Neural cell (in vitro differentiated cells): ENCODE measurements around the gene RIPOR1. TPM values are rescaled to one million over a fixed set of nuclear protein-coding genes. Genes with fewer than 3 reads are reported as not detected.
A peak's percentile ranks its signal among the peaks of the same experiment; 100 is the strongest.

Experiments
- H2AFZ ChIP-seq: fragments of 200-600, 300-800 bp; sonication (generic), shearing (Covaris generic); 2 replicates; pipeline ENCODE4 v1.6.0; 2014; ENCODE audit warnings: low read depth, mild to moderate bottlenecking, antibody characterized with exemption, low read length, moderate library complexity
- H3F3A ChIP-seq: fragments of 200-600 bp; shearing (Covaris generic); 2 replicates; pipeline ENCODE4 v1.6.1; 2016; ENCODE audit warnings: mild to moderate bottlenecking, moderate library complexity, mixed read lengths, antibody characterized with exemption, low read length; ENCODE audit not compliant: insufficient read depth, poor library complexity, severe bottlenecking
- H3K27ac ChIP-seq: fragments of 200-600, 300-800 bp; sonication (generic), shearing (Covaris generic); 2 replicates; pipeline ENCODE4 v1.5.1; 2014; ENCODE audit warnings: mild to moderate bottlenecking, low read length, moderate library complexity
- H3K27me3 ChIP-seq: fragments of 300-800, 200-600 bp; sonication (generic), shearing (Covaris generic); 2 replicates; pipeline ENCODE4 v1.6.0; 2014; ENCODE audit warnings: mild to moderate bottlenecking, low read depth, low read length, moderate library complexity; ENCODE audit not compliant: insufficient read depth
- H3K36me3 ChIP-seq: fragments of 300-800, 200-600 bp; sonication (generic), shearing (Covaris generic); 2 replicates; pipeline ENCODE4 v1.5.1; 2014; ENCODE audit warnings: mild to moderate bottlenecking, antibody characterized with exemption, low read length, moderate library complexity; ENCODE audit not compliant: insufficient read depth
- H3K4me2 ChIP-seq: fragments of 300-800, 200-600 bp; sonication (generic), shearing (Covaris generic); 2 replicates; pipeline ENCODE4 v1.6.0; 2014; ENCODE audit warnings: mild to moderate bottlenecking, low read length
- H3K4me3 ChIP-seq: fragments of 300-800, 200-600 bp; sonication (generic), shearing (Covaris generic); 2 replicates; pipeline ENCODE4 v1.5.1; 2014; ENCODE audit warnings: mild to moderate bottlenecking, low read length, moderate library complexity
- H3K79me2 ChIP-seq: fragments of 200-600 bp; shearing (Covaris generic); replicated peaks from 2 replicates; pipeline ENCODE4 v1.6.0; 2014; ENCODE audit warnings: mild to moderate bottlenecking, low read length, moderate library complexity; ENCODE audit not compliant: insufficient read depth
- H3K9ac ChIP-seq: fragments of 300-800, 200-600 bp; sonication (generic), shearing (Covaris generic); 2 replicates; pipeline ENCODE4 v1.6.1; 2016; ENCODE audit warnings: mild to moderate bottlenecking, low read length, mixed read lengths
- H3K9me2 ChIP-seq: fragments of 200-600 bp; shearing (Covaris generic); 2 replicates; pipeline ENCODE4 v1.6.1; 2016; ENCODE audit warnings: mild to moderate bottlenecking, low read length, mixed read lengths; ENCODE audit not compliant: insufficient read depth
- H3K9me3 ChIP-seq: fragments of 200-600, 300-800 bp; sonication (generic), shearing (Covaris generic); 2 replicates; pipeline ENCODE4 v1.6.1; 2016; ENCODE audit warnings: mild to moderate bottlenecking, mixed run types, low read length, moderate library complexity, mixed read lengths
- H4K20me1 ChIP-seq: fragments of 200-600 bp; shearing (Covaris generic); 2 replicates; pipeline ENCODE4 v1.6.1; 2016; ENCODE audit warnings: mild to moderate bottlenecking, mixed run types; ENCODE audit not compliant: insufficient read depth
- EP300 ChIP-seq: fragments of 450-650 bp; conservative IDR thresholded peaks from 2 replicates; pipeline ENCODE4 v1.6.1; 2014; ENCODE audit warnings: antibody characterized with exemption, mild to moderate bottlenecking, moderate library complexity; ENCODE audit not compliant: poor library complexity, severe bottlenecking
- EZH2 ChIP-seq: fragments of 200-600, 300-800 bp; shearing (Covaris generic), sonication (generic); IDR thresholded peaks from 2 replicates; pipeline ENCODE4 v1.6.1; 2014; ENCODE audit warnings: antibody characterized with exemption, low read length, borderline replicate concordance, mild to moderate bottlenecking; ENCODE audit not compliant: insufficient read depth, poor library complexity, severe bottlenecking
- MXI1 ChIP-seq: fragments of 450-650 bp; conservative IDR thresholded peaks from 2 replicates; pipeline ENCODE4 v1.6.1; 2014; ENCODE audit warnings: antibody characterized with exemption, mild to moderate bottlenecking; ENCODE audit not compliant: poor library complexity, severe bottlenecking
- POLR2AphosphoS5 ChIP-seq: IDR thresholded peaks from 2 replicates; pipeline ENCODE4 v1.6.1; 2012
- RAD21 ChIP-seq: fragments of 450-650 bp; conservative IDR thresholded peaks from 2 replicates; pipeline ENCODE4 v1.6.1; 2014; ENCODE audit warnings: antibody characterized with exemption, mild to moderate bottlenecking, moderate library complexity
- SMC3 ChIP-seq: fragments of 450-650 bp; conservative IDR thresholded peaks from 2 replicates; pipeline ENCODE4 v1.6.1; 2014; ENCODE audit warnings: antibody characterized with exemption, mild to moderate bottlenecking, moderate library complexity; ENCODE audit not compliant: poor library complexity
- TAF1 ChIP-seq: IDR thresholded peaks from 2 replicates; pipeline ENCODE4 v1.6.1; 2012; ENCODE audit warnings: low read depth
- polyA plus RNA-seq: library from polyadenylated mRNA; depleted of rRNA; stranded (reverse); fragments of >200 nt; gene quantifications from 2 replicates; pipeline ENCODE4 v1.2.3, GENCODE V29; 2014
- TF ChIP-seq, protein P1 (sequence below): IDR thresholded peaks from 2 replicates; pipeline ENCODE4 v1.6.1; 2012; ENCODE audit warnings: borderline replicate concordance
- TF ChIP-seq, protein P2 (sequence below): fragments of 450-650 bp; IDR thresholded peaks from 2 replicates; pipeline ENCODE4 v1.5.1; 2014; ENCODE audit warnings: antibody characterized with exemption, mild to moderate bottlenecking, moderate library complexity; ENCODE audit not compliant: poor library complexity, severe bottlenecking

The RIPOR1 gene
- polyA plus RNA-seq, 1 donor from 2014 or later = 13.2 TPM

DNA sequence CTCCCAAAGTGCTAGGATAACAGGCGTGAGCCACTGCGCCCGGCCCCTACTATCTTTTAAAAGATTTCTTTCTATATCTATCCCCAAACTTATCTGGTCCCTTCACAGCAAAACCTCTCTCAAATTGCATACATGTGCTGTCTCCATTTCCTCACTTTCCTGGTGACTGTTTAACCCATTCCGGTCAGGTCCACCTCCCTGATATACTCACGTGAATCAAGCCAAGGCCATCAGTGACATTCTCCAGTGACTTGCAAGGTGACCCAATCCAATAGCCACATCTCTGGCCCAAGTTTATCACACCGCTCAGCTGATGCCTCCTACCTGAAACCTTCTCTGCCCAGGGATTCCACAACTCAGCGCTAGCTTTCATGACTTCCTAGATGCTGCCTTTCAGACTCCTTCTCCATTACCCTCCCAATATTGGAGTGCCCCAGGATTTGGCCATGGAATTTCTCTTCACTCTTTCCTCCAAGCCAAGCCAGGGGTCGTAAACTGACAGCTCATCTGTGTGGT is 32.3 kb downstream of the RIPOR1 start:
- H3K4me3 ChIP-seq = peak overlapping the region; percentile 99

DNA sequence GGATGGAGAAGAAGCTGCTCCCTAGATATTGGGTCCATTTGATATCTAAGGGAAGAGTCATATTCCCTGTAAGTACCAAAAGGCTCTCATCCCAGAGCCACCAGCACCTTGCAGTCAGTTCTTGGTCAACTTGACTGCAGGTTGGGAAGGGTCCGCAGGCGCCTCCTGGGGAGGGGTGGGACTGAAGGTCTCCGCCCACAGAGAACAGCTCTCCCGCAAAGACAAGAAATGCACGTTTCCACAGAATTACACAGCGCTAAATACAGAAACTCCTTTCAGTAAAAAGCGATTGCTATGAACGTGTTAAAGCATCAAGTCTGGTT is 32.8 kb downstream of the RIPOR1 start:
- TF ChIP-seq EZH2 (no peak), TAF1 (no peak), MXI1 (no peak), RAD21 (no peak), EP300 (no peak), SMC3 (no peak), POLR2AphosphoS5 (no peak)
- TF ChIP-seq, protein P1, sequence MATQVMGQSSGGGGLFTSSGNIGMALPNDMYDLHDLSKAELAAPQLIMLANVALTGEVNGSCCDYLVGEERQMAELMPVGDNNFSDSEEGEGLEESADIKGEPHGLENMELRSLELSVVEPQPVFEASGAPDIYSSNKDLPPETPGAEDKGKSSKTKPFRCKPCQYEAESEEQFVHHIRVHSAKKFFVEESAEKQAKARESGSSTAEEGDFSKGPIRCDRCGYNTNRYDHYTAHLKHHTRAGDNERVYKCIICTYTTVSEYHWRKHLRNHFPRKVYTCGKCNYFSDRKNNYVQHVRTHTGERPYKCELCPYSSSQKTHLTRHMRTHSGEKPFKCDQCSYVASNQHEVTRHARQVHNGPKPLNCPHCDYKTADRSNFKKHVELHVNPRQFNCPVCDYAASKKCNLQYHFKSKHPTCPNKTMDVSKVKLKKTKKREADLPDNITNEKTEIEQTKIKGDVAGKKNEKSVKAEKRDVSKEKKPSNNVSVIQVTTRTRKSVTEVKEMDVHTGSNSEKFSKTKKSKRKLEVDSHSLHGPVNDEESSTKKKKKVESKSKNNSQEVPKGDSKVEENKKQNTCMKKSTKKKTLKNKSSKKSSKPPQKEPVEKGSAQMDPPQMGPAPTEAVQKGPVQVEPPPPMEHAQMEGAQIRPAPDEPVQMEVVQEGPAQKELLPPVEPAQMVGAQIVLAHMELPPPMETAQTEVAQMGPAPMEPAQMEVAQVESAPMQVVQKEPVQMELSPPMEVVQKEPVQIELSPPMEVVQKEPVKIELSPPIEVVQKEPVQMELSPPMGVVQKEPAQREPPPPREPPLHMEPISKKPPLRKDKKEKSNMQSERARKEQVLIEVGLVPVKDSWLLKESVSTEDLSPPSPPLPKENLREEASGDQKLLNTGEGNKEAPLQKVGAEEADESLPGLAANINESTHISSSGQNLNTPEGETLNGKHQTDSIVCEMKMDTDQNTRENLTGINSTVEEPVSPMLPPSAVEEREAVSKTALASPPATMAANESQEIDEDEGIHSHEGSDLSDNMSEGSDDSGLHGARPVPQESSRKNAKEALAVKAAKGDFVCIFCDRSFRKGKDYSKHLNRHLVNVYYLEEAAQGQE = no peak
- TF ChIP-seq, protein P2, sequence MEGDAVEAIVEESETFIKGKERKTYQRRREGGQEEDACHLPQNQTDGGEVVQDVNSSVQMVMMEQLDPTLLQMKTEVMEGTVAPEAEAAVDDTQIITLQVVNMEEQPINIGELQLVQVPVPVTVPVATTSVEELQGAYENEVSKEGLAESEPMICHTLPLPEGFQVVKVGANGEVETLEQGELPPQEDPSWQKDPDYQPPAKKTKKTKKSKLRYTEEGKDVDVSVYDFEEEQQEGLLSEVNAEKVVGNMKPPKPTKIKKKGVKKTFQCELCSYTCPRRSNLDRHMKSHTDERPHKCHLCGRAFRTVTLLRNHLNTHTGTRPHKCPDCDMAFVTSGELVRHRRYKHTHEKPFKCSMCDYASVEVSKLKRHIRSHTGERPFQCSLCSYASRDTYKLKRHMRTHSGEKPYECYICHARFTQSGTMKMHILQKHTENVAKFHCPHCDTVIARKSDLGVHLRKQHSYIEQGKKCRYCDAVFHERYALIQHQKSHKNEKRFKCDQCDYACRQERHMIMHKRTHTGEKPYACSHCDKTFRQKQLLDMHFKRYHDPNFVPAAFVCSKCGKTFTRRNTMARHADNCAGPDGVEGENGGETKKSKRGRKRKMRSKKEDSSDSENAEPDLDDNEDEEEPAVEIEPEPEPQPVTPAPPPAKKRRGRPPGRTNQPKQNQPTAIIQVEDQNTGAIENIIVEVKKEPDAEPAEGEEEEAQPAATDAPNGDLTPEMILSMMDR = no peak
- no peaks in the 10 kb centered on the region for H3F3A ChIP-seq
- H3K27ac ChIP-seq = peak overlapping the region; percentile 59
- H4K20me1 ChIP-seq = peaks cover 4% of the 10 kb centered on the region
- peak overlapping the region; percentile 61 for H3K4me2 ChIP-seq
- H3K4me3 ChIP-seq = peak overlapping the region; percentile 99
- H3K9me3 ChIP-seq = no peaks in the 10 kb centered on the region
- H3K27me3 ChIP-seq = no peaks in the 10 kb centered on the region
- H2AFZ ChIP-seq = no peak overlapping the region
- H3K79me2 ChIP-seq = peaks cover 53% of the 10 kb centered on the region
- H3K36me3 ChIP-seq = no peaks in the 10 kb centered on the region
- H3K9me2 ChIP-seq = no peaks in the 10 kb centered on the region
- H3K9ac ChIP-seq = peak overlapping the region; percentile 62

More for the DNA sequence above, 32.3 kb downstream of the RIPOR1 start:
- Histone ChIP-seq H3K4me2 (no peak overlapping the region), H3K9me3 (no peaks in the 10 kb centered on the region), H3K9ac (no peak overlapping the region), H3K27ac (no peak overlapping the region), H2AFZ (no peak overlapping the region), H4K20me1 (peaks cover 3% of the 10 kb centered on the region), H3F3A (no peaks in the 10 kb centered on the region), H3K27me3 (no peaks in the 10 kb centered on the region), H3K9me2 (no peaks in the 10 kb centered on the region), H3K36me3 (no peaks in the 10 kb centered on the region), H3K79me2 (peaks cover 51% of the 10 kb centered on the region)
- TF ChIP-seq, protein P2 = no peak
